ENCODE measurements around the gene FSD2. TPM values are rescaled to one million over a fixed set of nuclear protein-coding genes. Genes with fewer than 3 reads are reported as not detected.

FSD2 gene, protein sequence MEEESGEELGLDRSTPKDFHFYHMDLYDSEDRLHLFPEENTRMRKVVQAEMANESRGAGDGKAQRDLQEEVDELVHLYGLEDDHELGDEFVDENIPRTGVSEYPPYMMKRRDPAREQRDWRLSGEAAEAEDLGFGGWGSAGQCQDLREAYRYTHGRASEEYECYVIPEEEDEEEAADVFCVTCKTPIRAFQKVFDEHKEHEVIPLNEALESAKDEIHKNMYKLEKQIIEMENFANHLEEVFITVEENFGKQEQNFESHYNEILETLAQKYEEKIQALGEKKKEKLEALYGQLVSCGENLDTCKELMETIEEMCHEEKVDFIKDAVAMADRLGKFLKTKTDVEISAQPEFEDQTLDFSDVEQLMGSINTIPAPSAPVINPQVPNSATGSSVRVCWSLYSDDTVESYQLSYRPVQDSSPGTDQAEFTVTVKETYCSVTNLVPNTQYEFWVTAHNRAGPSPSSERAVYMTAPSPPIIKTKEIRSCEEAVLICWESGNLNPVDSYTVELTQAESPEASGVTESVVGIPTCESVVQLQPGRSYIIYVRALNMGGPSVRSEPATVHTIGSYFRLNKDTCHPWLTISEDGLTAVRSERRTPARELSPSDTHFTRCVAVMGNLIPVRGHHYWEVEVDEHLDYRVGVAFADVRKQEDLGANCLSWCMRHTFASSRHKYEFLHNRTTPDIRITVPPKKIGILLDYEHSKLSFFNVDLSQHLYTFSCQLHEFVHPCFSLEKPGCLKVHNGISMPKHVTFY
- 2.9 TPM for total RNA-seq

DNA sequence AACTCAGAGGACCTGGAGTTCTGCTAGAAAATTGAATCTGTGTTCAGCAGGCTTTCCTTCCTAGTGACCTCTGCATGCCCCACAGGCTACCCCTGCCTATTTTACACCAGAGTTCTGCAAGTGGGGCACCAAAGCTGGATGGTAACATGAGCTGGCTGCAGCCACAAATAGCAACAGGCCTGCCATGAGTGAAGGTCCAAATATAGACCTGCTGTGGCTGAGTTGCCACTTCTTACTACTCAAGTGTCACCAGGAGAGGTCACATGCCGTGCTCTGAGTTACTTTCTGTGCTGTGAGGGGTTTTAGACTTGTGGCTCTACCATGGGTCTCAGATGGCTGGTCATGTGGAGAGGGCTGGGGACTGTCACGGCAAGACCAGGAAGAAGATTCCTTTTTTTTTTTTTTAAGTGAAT, at the start of gene FSD2:
FSD2 (minus strand) TSS at position 76 of the 413 bp plus-strand sequence. CDS start 18,679 bp downstream, outside the sequence.

DNA sequence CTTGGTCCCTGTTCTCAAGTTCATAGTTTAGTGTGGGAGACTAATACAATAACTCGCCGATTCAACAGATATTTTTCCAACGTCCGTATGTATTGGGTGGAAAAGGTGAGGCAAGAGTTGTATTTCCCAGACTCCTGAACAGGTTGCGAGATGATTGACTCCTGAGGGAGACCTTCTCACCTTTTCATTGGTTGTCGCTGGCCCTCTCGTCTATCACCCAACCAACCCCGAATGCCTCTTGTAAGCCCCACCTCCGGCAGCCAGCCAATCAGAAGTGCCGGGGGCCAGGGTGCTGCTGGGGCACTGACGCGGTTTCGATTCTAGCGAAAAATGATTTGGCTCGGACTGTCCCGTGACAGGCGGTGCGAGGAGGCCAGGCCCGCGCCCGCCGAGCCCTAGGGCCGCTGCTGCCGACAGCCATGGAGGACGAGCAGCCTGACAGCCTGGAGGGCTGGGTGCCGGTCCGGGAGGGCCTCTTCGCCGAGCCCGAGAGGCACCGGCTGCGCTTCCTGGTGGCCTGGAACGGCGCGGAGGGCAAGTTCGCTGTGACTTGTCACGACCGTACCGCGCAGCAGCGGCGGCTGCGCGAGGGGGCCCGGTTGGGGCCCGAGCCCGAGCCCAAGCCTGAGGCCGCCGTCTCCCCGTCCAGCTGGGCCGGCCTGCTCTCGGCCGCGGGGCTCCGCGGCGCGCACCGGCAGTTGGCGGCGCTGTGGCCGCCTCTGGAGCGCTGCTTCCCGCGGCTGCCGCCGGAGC, 3.6 kb upstream of the FSD2 start, which contains the start of gene WHAMM:
WHAMM (plus strand) TSS at position 321 of the 753 bp plus-strand sequence; CDS start at position 420, 99 bp downstream.

DNA sequence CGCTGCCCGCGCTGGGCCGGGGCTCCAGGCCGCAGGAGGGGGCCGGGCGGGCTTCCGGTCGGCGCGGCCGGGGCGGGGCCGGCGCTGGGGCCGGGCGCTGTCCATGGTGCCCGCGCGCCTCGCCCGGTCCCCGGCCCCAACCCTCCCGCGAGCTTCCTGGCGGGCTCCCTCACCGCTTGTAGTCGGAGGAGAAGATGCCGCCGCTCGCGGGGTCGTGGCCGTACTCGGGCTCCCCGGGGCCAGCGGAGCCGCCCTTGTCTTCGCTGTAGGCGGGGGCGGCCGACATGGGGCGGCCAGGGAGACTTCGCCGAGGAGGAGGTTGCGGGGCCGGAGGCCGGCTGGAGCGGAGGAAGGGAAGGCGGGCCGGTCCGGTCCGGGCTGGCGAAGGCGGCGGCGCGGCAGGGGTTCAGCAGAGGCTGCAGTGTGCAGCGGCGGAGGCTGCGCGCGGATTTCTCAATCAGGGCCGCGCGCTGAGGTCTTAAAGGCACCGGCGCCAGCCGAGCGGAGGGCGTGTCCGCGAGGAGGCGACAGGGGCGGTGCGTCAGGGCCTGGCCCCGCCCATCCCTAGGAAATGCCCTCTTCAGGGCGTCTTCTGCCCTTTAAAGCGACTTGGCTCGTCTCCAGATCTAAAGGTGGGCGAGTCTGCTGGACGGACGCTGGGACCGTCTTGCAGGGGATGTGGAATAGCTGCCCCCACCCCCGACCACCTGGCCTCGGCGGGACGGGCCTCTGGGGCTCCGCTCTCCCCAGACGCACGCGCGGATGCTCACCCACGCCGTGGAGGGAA, 96.3 kb downstream of the FSD2 start, which contains the start of gene AP3B2:
AP3B2 (minus strand) TSS at position 455 of the 787 bp plus-strand sequence; CDS start at position 286, 169 bp downstream.

Other genes starting within 250 kb of the FSD2 start
- 9.8 TPM for gene CPEB1, start 158.7 kb downstream of the FSD2 start, total RNA-seq
- 30.6 TPM for gene AP3B2, start 96.2 kb downstream of the FSD2 start, total RNA-seq
- 7.2 TPM for gene WHAMM, start 3.6 kb upstream of the FSD2 start, total RNA-seq
- gene HOMER2, start 146.7 kb upstream of the FSD2 start, total RNA-seq: 64.8 TPM
- gene RAMAC, start 180.1 kb upstream of the FSD2 start, total RNA-seq: 34.7 TPM
- 24.6 TPM for gene C15orf40, start 205.6 kb upstream of the FSD2 start, total RNA-seq

All from camera-type eye (tissue), 1 donor.